B cell (primary cell): ENCODE data around the gene CCDC83. TPM values are rescaled to one million over a fixed set of nuclear protein-coding genes. Genes with fewer than 3 reads are reported as not detected.

ENCODE experiments used
- ATAC-seq: fragments of 200-7000 bp; cut with Tn5 transposase; one replicate; pipeline ENCODE4 v1.10.0; 2021; ENCODE audit warnings: low read depth, mild to moderate bottlenecking, moderate number of reproducible peaks, moderate library complexity
- CTCF ChIA-PET: fragments of 350-600 bp; sonication (Branson Sonifier 250); formaldehyde crosslinking; loops from one replicate; lab custom pipeline; 2021; ENCODE audit warnings: antibody characterized with exemption, inconsistent platforms; lab: Charles Lee
- POLR2A ChIA-PET: fragments of 350-600 bp; sonication (Branson Sonifier 250); formaldehyde crosslinking; loops from one replicate; lab custom pipeline; 2021; ENCODE audit warnings: antibody characterized with exemption; lab: Charles Lee
- DNase-seq: peaks from one replicate; pipeline ENCODE4 v3.0.0; 2013
- H2AFZ ChIP-seq: 2 replicates; pipeline ENCODE4 v1.6.1; 2012; ENCODE audit warnings: mild to moderate bottlenecking, low read depth, low read length; ENCODE audit not compliant: insufficient read depth, poor library complexity, severe bottlenecking
- H3K27ac ChIP-seq, 2 donors: 1 replicate in 1 of 2; 2 replicates in 1 of 2; pipeline ENCODE4 v1.5.1; 2012 to 2013; ENCODE audit warnings: low read length in 2 of 2, mild to moderate bottlenecking in 2 of 2, moderate library complexity in 1 of 2
- H3K27me3 ChIP-seq, 4 experiments: fragments of 200-600 bp in 1 of 4; sonication (generic) in 1 of 4; replicated peaks in 1 of 4; 1 replicate in 2 of 4; 2 replicates in 2 of 4; pipeline versions ENCODE4 v1.6.1 to v1.7.0; 2013 to 2016; ENCODE audit warnings: low read length in 3 of 4, mild to moderate bottlenecking in 2 of 4, mixed read lengths in 1 of 4, moderate library complexity in 1 of 4; ENCODE audit not compliant: insufficient read depth in 4 of 4, control insufficient read depth in 3 of 4; ENCODE audit errors: control extremely low read depth in 1 of 4
- H3K36me3 ChIP-seq, 2 experiments: replicated peaks in 1 of 2; 1 replicate in 1 of 2; 2 replicates in 1 of 2; pipeline versions ENCODE4 v1.6.1 to v1.7.1; 2013; ENCODE audit warnings: low read length in 1 of 2; ENCODE audit not compliant: insufficient read depth in 2 of 2, control insufficient read depth in 1 of 2; ENCODE audit errors: control extremely low read depth in 1 of 2, extremely low read depth in 1 of 2
- H3K4me1 ChIP-seq, 2 donors: fragments of 200-600 bp in 1 of 2; sonication (generic) in 1 of 2; 1 replicate in 1 of 2; 2 replicates in 1 of 2; pipeline versions ENCODE4 v1.5.1 to v1.6.1; 2013 to 2017; ENCODE audit warnings: low read length in 2 of 2; ENCODE audit not compliant: control insufficient read depth in 2 of 2, insufficient read depth in 2 of 2
- H3K4me2 ChIP-seq: replicated peaks from 2 replicates; pipeline ENCODE3; 2012; ENCODE audit warnings: mild to moderate bottlenecking, low read depth, low read length; ENCODE audit not compliant: poor library complexity, severe bottlenecking
- H3K4me3 ChIP-seq, 5 experiments: fragments of 200-600 bp in 1 of 5; sonication (generic) in 1 of 5; 1 replicate in 3 of 5; 2 replicates in 2 of 5; pipeline versions ENCODE4 v1.5.1 to v1.7.0; 2011 to 2016; ENCODE audit warnings: low read length in 4 of 5, mild to moderate bottlenecking in 4 of 5, low read depth in 2 of 5, control low read depth in 1 of 5, moderate library complexity in 1 of 5; ENCODE audit not compliant: insufficient read depth in 1 of 5; ENCODE audit errors: control extremely low read depth in 1 of 5, extremely low read depth in 1 of 5
- H3K79me2 ChIP-seq: fragments of 200-600 bp; sonication (generic); one replicate; pipeline ENCODE4 v1.6.0; 2016; ENCODE audit warnings: low read length; ENCODE audit not compliant: control insufficient read depth, insufficient read depth
- H3K9ac ChIP-seq: fragments of 200-600 bp; sonication (generic); 2 replicates; pipeline ENCODE4 v1.6.1; 2017; ENCODE audit warnings: mild to moderate bottlenecking, low read length, moderate library complexity
- H3K9me3 ChIP-seq, 3 donors: one replicate each; pipeline versions ENCODE4 v1.6.1 to v1.7.1; 2013; ENCODE audit warnings: low read length in 2 of 3; ENCODE audit not compliant: control insufficient read depth in 2 of 3, insufficient read depth in 1 of 3; ENCODE audit errors: control extremely low read depth in 1 of 3
- H4K20me1 ChIP-seq: 2 replicates; pipeline ENCODE4 v1.6.0; 2012; ENCODE audit warnings: mild to moderate bottlenecking, low read length; ENCODE audit not compliant: insufficient read depth, control insufficient read depth, poor library complexity, severe bottlenecking
- H3K27ac Mint-ChIP-seq: one replicate; pipeline ENCODE4 v1.8.0; 2021; ENCODE audit warnings: mixed read lengths
- H3K27me3 Mint-ChIP-seq: one replicate; pipeline ENCODE4 v1.8.0; 2021; ENCODE audit warnings: mixed read lengths
- H3K4me1 Mint-ChIP-seq: one replicate; pipeline ENCODE4 v1.8.0; 2021; ENCODE audit warnings: mixed read lengths
- H3K4me3 Mint-ChIP-seq: one replicate; pipeline ENCODE4 v1.8.0; 2021; ENCODE audit warnings: mixed read lengths
- H3K9me3 Mint-ChIP-seq: one replicate; pipeline ENCODE4 v1.8.0; 2022; ENCODE audit warnings: mixed read lengths; ENCODE audit not compliant: insufficient read depth
- EZH2 ChIP-seq: IDR thresholded peaks from 2 replicates; pipeline ENCODE4 v1.6.1; 2012; ENCODE audit warnings: borderline replicate concordance, low read depth, mild to moderate bottlenecking, moderate library complexity, low read length; ENCODE audit not compliant: insufficient read depth, poor library complexity, severe bottlenecking
- WGBS: methylation state at CpG from one replicate; pipeline ENCODE4 v1.1.5; 2013; ENCODE audit warnings: missing lambda C conversion rate; ENCODE audit not compliant: insufficient coverage; 5-methylcytosine and 5-hydroxymethylcytosine counted together
- intact Hi-C: fragments of 100-400 bp; cut with micrococcal nuclease; formaldehyde crosslinking; loops from one replicate; pipeline ENCODE4 v1.10.0; 2022
- polyA plus RNA-seq: library from polyadenylated mRNA; depleted of rRNA; stranded (reverse); fragments of >200 nt; gene quantifications from 2 replicates; pipeline ENCODE4 v1.2.3, GENCODE V29; 2012
- total RNA-seq, 2 donors: library from RNA; stranded (reverse); fragments of 120-200 nt in 1 of 2; gene quantifications; 1 replicate in 1 of 2; 2 replicates in 1 of 2; pipeline versions ENCODE4 v1.2.3 to v1.2.4, GENCODE V29; 2013 to 2022
- TF ChIP-seq, protein P1 (sequence below): fragments of 200-600 bp; IDR thresholded peaks from one replicate; pipeline ENCODE4 v1.8.0; 2022; ENCODE audit warnings: antibody characterized with exemption, mild to moderate bottlenecking

CCDC83 gene
- total and polyA plus RNA-seq, 2 donors (not counting 1 experiment from before 2014, with no cell fraction given), result not detected

DNA sequence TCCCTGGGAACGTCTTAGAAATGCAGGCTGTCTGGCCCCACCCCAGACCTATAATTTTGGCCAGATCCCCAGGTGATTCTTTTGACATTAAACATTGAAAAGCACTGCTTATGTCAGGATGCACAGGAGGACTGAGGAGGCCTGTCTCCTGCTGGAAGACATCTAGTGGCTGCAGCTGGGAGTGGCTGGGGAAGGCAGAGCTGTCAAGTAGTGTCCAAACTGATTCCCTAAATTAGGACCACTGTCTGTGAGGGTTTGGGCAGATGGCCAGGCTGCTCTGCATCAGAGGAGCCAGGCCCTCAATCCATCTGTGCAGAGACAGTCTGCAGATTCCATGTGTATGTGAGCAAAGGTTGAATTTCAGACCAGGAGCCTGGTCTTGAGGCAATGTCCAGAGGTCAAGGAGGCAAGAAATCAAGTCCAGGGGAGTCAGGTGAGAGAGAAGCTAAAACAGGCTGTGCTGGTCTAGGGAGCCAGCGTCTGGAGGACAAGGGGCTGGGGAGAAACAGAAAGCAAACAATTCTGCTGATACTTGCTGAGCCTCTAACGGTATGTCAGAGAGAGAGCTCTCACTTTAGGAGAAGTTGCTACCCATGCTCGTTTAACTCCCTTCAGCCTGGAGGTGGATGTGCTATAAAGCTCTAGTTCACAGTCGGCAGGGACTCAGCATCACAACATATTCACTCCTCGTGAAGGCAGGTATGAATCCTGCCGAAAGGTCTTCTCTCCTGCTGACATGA, 28.9 kb upstream of the CCDC83 start:
- TF ChIP-seq, protein P1, sequence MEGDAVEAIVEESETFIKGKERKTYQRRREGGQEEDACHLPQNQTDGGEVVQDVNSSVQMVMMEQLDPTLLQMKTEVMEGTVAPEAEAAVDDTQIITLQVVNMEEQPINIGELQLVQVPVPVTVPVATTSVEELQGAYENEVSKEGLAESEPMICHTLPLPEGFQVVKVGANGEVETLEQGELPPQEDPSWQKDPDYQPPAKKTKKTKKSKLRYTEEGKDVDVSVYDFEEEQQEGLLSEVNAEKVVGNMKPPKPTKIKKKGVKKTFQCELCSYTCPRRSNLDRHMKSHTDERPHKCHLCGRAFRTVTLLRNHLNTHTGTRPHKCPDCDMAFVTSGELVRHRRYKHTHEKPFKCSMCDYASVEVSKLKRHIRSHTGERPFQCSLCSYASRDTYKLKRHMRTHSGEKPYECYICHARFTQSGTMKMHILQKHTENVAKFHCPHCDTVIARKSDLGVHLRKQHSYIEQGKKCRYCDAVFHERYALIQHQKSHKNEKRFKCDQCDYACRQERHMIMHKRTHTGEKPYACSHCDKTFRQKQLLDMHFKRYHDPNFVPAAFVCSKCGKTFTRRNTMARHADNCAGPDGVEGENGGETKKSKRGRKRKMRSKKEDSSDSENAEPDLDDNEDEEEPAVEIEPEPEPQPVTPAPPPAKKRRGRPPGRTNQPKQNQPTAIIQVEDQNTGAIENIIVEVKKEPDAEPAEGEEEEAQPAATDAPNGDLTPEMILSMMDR, result no peak
- TF ChIP-seq EZH2, result no peak
- H3K4me2 ChIP-seq, result no peak overlapping the region

GRCh38 chr11:85827748-85828639, 27.2 kb upstream of the CCDC83 start:
- Histone ChIP-seq H3K79me2 (no peaks in the 10 kb centered on the region), H3K4me3 (no peak overlapping the region), H3K9me3 (no peaks in the 10 kb centered on the region), H4K20me1 (no peaks in the 10 kb centered on the region), H3K4me2 (no peak overlapping the region), H2AFZ (no peak overlapping the region), H3K27me3 (no peaks in the 10 kb centered on the region), H3K4me1 (no peaks in the 10 kb centered on the region), H3K9ac (no peak overlapping the region), H3K27ac (no peak overlapping the region), H3K36me3 (no peaks in the 10 kb centered on the region)
- intact Hi-C loops, result no loop called here
- Mint-ChIP-seq H3K9me3 (no peaks in the 10 kb centered on the region), H3K4me3 (no peak overlapping the region), H3K27ac (no peak overlapping the region), H3K4me1 (no peaks in the 10 kb centered on the region), H3K27me3 (no peaks in the 10 kb centered on the region)
- CTCF ChIA-PET, result no interaction called here
- no peak for TF ChIP-seq EZH2
- TF ChIP-seq, protein P1, result no peak
- WGBS, result no CpG with 5 or more reads among the region's 2 CpGs
- ATAC-seq, result no peak
- POLR2A ChIA-PET, result no interaction called here
- DNase-seq, result no peak

More for the DNA sequence above, 28.9 kb upstream of the CCDC83 start:
- CTCF ChIA-PET, result no interaction called here
- Histone ChIP-seq H2AFZ (no peak overlapping the region), H3K27me3 (no peaks in the 10 kb centered on the region), H3K9me3 (no peaks in the 10 kb centered on the region), H3K9ac (no peak overlapping the region), H3K79me2 (no peaks in the 10 kb centered on the region), H4K20me1 (no peaks in the 10 kb centered on the region), H3K4me3 (no peak overlapping the region), H3K27ac (no peak overlapping the region), H3K36me3 (no peaks in the 10 kb centered on the region), H3K4me1 (no peaks in the 10 kb centered on the region)
- Mint-ChIP-seq H3K27me3 (no peaks in the 10 kb centered on the region), H3K4me1 (no peaks in the 10 kb centered on the region), H3K27ac (no peak overlapping the region), H3K9me3 (no peaks in the 10 kb centered on the region), H3K4me3 (no peak overlapping the region)
- POLR2A ChIA-PET, result no interaction called here
- WGBS, result 87% methylated on average over 4 of the region's 7 CpGs
- DNase-seq (no peak), ATAC-seq (no peak)
- intact Hi-C loops, result loop anchor here (1.0 kb wide), 1 partner anchor 231 kb away; no protein-coding TSS in a partner anchor
